Activated CD8-positive, alpha-beta memory T cell treated with anti-CD3 and anti-CD28 coated beads, Interleukin-2, amount 50 U/mL, for 1 hour (primary cell): ENCODE data around the gene PKDCC.

ENCODE experiments used
- DNase-seq: peaks from one replicate; pipeline ENCODE4 v3.0.0-alpha.2; 2020; ENCODE audit errors: extremely low read depth

The PKDCC gene, protein sequence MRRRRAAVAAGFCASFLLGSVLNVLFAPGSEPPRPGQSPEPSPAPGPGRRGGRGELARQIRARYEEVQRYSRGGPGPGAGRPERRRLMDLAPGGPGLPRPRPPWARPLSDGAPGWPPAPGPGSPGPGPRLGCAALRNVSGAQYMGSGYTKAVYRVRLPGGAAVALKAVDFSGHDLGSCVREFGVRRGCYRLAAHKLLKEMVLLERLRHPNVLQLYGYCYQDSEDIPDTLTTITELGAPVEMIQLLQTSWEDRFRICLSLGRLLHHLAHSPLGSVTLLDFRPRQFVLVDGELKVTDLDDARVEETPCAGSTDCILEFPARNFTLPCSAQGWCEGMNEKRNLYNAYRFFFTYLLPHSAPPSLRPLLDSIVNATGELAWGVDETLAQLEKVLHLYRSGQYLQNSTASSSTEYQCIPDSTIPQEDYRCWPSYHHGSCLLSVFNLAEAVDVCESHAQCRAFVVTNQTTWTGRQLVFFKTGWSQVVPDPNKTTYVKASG

DNA sequence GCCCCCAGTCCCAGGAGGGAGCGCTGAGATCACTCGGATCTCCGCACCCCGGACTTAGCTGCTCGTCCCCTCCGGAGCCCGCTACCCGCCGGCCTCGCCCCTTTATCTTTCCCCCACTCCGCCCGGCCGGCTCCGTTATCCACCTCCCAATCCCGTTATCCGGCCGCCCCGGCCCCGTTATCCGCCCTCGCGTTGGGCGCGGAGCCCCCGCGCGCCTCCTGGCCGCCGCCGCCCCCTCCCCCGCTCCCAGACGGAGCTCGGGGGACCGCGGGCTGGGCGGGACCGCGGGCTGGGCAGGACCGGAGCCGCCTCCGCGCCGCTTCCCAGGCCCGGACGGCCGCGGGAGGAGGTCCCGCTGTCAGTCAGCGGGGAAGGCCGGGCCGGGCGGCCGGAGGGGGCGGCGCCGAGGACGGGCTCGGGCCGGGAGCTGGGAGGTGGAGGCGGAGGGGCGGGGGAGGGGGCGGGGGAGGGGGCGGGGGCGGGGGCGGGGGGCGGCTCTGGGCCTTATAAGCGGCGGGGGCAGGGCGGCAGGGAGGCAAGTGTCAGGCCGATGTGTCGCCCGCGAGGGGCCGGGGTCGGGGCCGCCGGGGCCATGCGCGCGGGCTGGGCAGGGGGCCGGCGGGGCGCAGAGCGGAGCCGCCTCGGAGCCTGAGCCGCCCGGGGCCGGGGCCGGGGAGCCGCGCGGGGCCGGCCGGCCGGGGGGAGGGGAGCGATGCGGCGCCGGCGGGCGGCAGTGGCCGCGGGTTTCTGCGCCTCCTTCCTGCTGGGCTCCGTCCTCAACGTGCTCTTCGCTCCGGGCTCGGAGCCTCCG lies at the start of gene PKDCC:
Gene PKDCC, plus strand, starts transcription at position 534 of the 811 bp plus-strand sequence. Its CDS starts 179 bp downstream, at position 713.
- DNase-seq, result no peak

DNA sequence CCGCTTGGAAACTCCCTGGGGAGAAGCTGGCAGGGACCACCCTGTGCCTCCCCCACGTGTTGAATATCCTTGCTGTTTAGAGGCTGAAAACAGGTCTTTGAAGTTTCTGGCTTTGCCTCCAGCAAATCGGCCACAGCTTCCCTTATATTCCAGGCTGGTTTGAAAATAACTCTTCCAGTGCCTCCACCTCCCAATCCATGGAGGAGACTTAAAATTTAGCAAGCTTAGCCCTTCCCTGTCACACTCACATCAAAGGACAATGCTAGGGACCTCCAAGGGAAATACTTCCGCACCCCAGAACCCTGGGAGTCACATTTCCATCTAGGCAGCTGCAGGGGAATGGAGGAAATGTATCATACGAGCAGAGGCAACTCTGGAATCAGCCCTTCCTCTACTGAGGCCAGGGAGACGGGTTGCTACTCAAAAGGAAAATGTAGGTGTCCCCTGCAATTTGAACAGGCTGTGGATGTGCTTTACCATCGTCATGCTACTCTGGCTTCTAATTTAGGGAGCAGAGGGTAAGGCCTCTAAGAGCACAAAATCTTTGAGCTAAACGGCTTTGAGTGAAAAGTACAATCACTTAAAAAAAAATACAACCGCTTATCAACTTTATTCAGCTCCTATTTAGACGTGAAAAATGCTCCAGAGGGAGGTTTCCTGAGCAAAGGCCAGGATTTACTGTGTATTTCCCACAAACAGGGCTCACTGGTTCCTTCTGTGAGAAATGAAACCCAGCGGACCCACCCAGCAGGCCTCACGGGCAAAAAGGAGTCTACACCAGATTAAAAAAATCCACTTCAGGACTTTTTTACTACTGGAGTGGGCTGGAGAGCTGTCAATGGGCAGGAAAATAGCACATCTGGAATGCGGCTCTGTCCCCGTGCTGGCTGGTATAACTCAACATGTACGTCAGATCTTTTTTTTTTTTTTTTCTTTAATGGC lies 49.4 kb upstream of the PKDCC start:
- DNase-seq, result no peak

DNA sequence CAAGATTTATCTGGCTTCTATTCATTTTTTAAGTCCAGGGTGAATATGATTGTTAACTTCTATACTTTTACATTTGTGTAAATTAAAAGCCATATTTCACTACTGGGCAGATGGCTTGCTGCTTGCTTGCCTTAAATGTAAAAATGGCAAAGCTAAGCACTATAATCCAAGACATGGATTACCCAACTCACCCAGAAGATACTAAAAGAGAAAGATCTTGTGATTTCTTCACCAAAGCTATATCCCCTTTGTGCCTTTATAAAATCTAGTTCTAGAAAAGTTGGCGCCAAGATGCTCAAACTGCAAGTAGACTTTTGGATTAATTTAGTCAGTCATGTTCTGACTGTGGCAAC lies 48.7 kb upstream of the PKDCC start:
- DNase-seq, result no peak

DNA sequence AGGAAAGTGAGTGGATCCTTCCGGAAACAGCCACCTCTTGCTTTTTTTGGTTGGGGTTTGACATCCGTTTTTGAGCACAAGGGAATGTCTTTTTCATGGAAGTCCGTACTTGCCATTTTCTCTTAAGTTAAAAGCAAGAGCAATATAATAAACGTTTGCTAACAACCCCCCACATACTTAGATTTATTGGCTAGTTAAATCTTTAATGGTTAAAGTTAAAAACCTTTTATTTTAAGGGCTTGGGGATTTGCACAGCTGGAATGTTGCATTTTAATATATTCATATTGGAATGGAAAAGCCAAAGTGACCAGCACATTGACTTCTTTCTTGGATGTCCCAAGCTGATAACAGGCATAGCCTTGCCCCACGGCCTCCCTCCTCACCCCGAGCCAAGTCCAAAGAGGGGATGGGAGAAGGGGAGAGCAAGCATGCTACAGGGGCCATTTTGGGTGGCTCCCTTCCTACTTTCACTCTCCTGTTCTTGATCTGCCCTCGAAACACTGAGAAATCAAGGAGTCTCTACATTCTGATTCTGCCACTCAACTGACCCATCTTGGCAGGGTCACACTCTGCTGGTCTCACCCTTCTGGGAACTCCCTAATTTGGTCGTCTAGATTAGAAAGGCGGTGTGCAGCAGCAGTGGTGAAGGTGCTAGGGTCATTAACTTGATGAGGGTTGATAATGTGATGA lies 48.1 kb upstream of the PKDCC start:
- DNase-seq, result no peak

DNA sequence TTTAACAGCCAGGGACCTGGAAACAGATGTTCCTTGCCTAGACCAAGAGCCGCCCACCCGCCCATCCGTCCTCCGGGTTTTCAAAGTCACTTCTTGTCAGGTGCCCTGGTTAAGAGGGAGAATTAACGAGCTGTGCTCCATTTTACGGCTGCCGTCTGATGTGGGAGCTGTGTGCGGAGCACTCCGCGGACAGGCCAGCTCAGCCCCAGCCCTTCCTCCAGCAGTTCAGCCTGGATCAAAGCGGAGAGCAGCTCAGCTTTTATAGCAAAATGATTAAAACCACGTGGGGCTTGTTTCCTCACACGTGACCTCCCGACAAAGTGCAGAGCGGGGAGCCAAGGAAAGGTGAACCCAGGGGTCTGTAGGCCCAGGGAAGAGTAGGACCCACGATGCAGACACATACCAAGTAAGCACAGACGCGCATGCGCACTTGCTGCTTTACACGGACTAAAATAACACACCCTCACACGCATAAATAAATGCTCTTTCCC lies 46.1 kb upstream of the PKDCC start:
- DNase-seq, result no peak

DNA sequence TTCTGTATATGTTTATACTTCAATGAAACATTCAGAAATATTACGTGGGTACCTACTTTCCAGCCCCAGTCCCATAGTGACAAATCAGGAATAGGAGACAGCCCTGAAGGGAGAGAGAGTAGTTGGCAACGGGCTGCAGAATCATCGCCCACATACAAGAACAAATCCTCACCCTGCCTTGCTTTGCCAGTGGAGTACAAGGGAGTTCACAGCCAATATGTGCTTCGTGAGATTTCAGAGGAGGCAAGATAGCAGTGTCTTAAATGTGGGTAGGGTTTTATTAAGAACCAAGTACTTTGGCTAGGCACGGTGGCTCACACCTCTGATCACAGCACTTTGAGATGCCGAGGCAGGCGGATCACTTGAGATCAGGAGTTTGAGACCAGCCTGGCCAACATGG lies 40.3 kb upstream of the PKDCC start:
- DNase-seq, result no peak

DNA sequence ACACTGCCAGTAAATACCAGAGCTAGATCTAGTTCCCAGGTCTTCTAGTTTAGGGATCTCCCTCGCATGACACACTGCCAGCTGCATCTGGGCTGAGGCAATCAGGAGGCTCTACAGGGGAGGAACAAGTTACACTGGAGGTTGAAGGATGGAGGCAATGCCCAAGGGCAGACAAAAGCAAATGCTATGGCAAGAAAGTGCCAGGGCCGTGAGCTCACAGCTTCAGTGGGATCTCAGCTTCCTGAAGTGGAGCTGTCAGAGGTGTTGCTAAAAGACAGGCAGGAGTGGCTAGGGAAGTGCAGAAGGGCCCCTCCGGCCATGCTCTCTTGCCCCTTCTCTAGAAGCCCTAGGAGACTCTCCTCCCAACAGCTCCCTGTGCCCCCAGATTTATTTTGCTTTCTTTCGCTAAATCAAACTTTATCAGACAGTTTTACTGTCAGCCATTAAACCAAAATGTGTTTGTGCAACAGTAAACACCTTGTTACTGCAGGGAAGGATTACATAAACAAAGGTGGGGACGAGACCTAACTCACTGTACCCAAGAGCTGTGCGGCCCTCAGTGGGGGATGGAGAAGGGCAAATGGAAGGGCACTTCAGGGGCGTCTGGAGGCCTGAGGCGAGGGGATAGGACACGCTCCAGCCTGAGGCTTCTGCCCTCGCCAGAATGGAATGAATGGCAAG lies 39.4 kb upstream of the PKDCC start:
- no peak for DNase-seq

DNA sequence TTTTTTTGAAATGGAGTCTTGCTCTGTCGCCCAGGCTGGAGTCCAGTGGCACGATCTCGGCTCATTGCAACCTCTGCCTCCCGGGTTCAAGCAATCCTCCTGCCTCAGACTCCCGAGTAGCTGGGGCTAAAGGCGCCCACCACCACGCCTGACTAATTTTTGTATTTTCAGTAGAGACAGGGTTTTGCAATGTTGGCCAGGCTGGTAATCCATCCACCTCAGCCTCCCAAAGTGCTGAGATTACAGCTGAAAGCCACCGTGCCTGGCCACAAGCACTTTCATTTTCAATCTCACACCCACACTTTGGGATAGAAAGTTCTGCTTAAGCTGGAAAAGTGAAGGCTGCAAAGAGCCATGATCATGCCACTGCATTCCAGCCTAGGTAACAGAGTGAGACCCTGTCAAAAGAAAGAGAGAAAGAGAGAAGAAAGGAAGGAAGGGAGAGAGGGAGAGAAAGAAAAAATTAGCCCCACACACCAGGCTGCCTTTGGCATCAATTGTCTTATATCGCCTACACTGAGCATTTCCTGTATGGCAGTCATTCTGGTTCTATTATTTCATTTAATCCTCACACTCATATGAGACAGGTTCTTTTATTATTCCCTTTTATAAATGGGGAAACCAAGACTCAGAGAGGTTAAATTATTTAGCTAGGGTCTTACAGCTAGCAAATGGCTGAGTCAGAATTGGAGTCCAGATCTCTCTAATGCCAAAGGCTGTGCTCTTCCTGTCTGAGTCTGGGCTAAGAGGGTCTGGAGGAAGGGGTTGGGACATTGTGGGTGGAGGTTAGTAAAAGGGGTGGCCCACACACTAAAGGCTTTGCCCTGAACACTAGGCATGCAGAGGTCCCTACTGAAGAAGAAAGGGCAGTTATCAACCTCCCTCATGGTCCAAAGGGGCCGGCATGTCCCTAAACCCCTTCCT lies 37.9 kb upstream of the PKDCC start:
- no peak for DNase-seq

DNA sequence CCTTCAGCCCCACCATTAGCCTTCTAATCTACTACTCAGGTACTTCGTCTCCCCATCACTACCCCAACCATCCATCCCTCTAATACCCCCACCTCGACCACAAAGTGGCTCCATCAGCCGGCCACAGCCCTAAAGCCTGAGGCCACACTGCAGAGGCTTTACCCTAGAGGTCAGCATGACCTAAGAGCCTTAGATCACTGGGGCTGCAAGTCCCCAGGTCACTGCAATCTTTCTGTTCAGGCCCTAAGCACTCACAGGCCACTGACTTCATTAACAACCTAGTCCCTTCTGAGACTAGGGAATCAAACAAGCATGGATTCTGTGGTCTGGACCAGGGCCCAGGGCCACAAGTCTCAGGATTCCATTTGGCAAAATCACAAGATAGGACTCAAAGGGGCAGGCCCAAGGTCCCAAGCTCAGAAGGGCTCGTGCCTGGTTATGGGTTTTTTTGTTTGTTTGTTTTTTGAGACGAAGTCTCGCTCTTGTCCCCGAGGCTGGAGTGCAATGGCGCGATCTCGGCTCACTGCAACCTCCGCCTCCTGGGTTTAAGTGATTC lies 37.0 kb upstream of the PKDCC start:
- no peak for DNase-seq

DNA sequence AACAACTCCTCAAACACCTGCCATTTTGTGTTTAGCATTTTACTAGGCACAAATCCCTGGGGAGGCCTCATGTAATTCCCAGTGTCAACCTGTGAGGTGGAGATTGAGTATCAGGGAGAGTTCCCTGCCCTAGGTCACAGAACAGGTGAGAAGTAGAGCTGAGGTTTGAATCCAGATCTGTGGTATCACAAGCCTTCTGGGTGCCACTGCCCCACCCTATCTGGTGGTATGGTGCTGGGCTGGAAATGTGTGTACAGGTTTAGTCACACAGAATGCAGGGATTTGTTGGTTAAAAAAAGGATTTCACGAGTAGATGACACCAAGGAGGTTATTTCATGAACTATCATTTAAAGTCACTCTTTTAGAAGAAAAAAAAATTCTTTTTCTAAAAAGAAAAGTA lies 35.7 kb upstream of the PKDCC start:
- no peak for DNase-seq

DNA sequence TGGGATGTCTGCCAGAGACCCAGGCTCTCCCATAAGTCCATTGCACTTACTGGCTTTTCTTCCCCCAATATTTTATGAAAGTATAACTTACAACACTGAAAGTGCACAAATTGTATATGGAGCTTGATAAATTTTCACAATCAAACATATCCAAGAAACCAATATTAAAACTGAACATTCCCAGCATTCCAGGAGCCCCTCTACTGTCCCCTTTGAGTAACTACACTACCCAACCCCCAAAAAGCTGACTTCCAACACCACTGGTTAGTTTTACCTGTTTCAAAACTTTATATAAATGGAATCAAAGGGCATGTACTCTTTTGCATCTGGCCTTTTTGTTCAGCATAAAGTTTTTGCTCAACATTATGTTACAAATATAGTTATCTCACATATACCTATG lies 35.2 kb upstream of the PKDCC start:
- DNase-seq, result no peak

DNA sequence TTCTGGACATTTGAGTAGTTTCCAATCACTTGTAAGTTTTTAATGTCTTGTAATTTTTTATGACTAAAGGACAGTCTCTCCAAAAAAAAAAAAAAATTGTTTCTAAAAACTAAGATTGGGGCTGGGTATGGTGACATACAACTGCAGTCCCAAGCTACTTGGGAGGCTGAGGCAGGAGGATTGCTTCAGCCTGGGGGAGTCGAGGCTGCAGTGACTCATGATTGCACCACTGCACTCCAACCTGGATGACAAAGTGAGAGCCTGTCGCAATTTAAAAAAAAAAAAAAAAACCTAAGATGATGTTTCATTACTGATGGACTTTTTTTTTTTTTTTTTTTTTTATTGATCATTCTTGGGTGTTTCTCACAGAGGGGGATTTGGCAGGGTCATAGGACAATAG lies 34.4 kb upstream of the PKDCC start:
- DNase-seq, result no peak

DNA sequence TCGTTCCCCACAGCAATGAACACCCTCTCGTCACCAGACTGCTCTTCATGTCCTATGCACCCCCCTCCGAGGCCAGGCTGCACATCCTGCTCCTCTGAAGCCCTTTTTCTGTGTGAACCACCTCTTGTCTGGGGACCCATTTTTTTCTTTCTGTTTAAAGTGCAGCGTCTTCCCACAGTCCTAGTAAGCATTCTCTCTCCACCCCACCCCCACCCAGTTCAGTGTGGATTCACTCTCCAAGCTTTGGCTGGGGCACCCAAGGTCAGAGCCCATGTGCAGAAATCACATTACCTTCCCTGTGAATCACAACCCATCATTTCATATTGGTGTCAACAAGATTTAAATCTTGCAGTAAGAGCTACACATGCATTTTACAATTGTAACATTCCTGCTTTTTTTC lies 26.4 kb upstream of the PKDCC start:
- DNase-seq, result no peak

DNA sequence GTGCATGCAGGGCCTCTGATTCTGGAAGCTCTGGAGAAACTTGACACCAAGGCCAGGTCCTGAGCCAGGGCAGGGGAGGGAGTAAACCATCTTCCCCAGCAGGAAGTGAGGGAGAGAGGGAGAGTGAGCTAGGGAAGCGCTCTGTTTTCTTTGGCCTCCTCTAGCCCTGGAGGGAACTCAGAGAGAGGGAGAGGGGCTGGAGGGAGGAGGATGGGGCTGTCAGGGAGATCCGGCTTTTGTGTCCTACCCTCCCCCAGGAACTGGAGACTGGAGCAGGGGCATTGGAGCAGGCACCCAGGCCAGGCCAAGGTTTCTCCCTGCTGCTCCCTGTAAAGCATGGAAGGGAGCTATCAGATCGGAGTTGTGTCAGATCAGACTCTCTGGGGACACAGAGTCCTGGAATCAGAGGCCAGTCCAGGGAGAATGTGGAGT lies 22.7 kb upstream of the PKDCC start:
- DNase-seq, result no peak

DNA sequence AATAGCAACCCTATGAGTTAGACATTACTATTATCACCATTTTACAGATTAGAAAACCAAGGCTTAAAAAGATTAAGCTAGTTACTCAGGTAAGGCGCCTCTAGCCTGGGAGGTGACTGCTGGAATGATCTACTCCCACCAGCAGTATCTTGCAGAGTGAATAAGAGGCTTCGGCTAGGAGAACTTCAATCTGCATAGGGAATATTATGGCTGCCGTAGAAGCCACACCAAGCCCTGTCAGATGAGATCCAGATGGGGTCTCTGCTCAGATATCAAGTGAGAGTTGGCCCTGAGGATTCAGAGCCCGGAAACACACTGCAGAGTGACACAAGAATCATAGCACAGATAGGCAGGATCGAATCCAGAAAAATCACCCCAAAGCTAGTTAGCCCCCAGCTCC lies 21.5 kb upstream of the PKDCC start:
- no peak for DNase-seq

DNA sequence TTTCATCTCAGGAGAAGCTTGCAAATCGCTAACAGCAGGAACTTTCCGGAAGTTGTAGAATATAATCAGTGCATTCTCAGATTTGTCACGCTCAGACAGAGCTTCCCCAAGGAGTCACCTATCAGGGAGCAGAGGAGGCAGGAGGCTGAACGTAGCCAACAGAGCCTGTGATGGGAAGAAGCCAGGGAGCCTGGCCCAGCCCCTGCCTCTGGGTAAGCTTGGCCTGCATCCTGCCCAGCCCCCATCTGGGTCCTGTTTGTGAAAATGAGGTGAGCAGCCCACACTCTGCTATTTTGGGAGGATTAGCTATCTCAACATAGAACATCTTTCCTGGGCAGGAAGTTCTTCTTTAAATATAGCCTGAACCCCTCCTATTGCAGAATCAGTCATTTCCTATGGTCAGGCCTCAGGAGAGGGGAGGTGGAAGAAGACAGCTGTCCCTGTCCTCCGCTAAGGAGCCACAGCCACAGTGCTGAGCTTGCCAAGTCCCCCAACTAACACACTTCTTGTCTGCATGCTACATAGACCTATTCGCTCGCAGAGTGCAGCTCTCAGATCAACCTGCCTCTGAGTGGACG lies 19.2 kb upstream of the PKDCC start:
- no peak for DNase-seq

DNA sequence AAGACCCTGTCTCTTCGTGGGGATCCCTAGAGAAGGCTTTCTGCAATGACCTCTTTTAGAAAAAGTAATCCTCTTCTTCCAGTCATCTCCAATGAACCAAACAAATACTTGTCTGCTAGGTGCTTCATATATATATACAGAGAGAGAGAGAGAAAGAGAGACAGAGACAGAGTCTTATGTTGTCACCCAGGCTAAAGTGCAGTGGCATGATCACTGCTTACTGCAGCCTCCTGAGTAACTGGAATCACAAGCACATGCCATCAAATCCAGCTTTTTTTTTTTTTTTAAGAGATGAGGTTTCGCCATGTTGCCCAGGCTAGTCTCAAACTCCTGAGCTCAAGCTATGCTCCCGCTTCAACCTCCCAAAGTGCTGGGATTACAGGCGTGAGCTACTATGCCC lies 18.6 kb upstream of the PKDCC start:
- no peak for DNase-seq

DNA sequence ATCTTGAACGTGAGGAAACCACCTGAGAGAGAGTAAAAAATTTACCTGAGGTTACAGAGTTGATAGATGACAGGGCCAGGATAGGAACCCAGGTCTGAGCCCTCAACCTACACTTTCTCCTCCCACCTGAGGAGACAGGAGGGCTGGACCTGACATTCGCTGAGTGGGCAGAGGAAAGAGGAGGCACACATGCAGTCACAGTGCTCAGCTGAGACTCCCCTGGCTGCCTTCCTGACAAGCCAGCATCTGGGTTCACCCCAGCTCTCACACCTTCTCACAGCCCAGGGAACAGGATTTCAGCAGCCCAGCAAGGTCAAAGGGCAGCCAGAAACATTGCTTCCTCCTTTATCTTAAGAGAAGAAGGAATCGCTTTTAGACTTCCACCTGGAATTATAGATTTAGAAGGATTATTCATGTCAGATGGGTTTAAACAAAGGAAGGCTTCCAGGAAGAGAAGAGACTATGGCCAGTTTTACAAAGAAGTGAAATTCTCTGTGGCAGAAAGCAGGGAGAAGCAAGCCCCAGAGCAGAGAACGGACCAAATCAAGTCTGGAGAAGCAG lies 18.1 kb upstream of the PKDCC start:
- no peak for DNase-seq
